ENCODE data around the gene TSHZ2. TPM values are rescaled to one million over a fixed set of nuclear protein-coding genes. Genes with fewer than 3 reads are reported as not detected.

The TSHZ2 gene
- total and polyA plus RNA-seq, 4 donors: 0.93 to 8.8 (median 3.8) TPM

GRCh38 chr20:53074811-53075314, 102.7 kb downstream of the TSHZ2 start:
- no peak overlapping the region for H3K27ac ChIP-seq (ENCODE audit: low read depth in 1 of 2, low read length in 1 of 2)

GRCh38 chr20:53076668-53077067, 104.5 kb downstream of the TSHZ2 start:
- peak in 1 of 3 donors; percentile 63 for DNase-seq
- 46 to 82% methylated on average over 3 of the region's 3 CpGs for WGBS, 2 donors
- Histone ChIP-seq H3K9ac (ENCODE audit: insufficient read depth in 1 of 2, low read length in 2 of 2) (no peak overlapping the region), H3K36me3 (ENCODE audit: control insufficient read depth in 4 of 4, insufficient read depth in 4 of 4, low read length in 4 of 4) (no peaks in the 10 kb centered on the region), H3K27ac (ENCODE audit: low read depth in 1 of 2, low read length in 1 of 2) (no peak overlapping the region), H3K9me3 (ENCODE audit: control insufficient read depth in 4 of 4, insufficient read depth in 3 of 4, low read length in 3 of 4) (no peaks in the 10 kb centered on the region), H3K27me3 (ENCODE audit: control insufficient read depth in 3 of 3, insufficient read depth in 3 of 3, low read length in 2 of 3) (no peaks in the 10 kb centered on the region), H3K4me1 (ENCODE audit: control insufficient read depth in 5 of 5, insufficient read depth in 5 of 5, low read length in 5 of 5) (peaks cover 8 to 43% (median 14%) of the 10 kb centered on the region in 5 donors), H3K4me3 (no peak overlapping the region)
- no peak for ATAC-seq (ENCODE audit: insufficient read depth, low FRiP score)
- TF ChIP-seq CTCF (IDR thresholded peaks at IDR 0.05; ENCODE audit: control extremely low read depth, extremely low read depth): no peak

More at GRCh38 chr20:53074811-53075314, 102.7 kb downstream of the TSHZ2 start:
- ATAC-seq (ENCODE audit: insufficient read depth, low FRiP score) (no peak), DNase-seq (no peak)
- Histone ChIP-seq H3K4me3 (no peak overlapping the region), H3K36me3 (ENCODE audit: control insufficient read depth in 4 of 4, insufficient read depth in 4 of 4, low read length in 4 of 4) (no peaks in the 10 kb centered on the region), H3K4me1 (ENCODE audit: control insufficient read depth in 5 of 5, insufficient read depth in 5 of 5, low read length in 5 of 5) (peaks cover 0 to 57% (median 15%) of the 10 kb centered on the region in 5 donors), H3K9me3 (ENCODE audit: control insufficient read depth in 4 of 4, insufficient read depth in 3 of 4, low read length in 3 of 4) (no peaks in the 10 kb centered on the region), H3K9ac (ENCODE audit: insufficient read depth in 1 of 2, low read length in 2 of 2) (no peak overlapping the region), H3K27me3 (ENCODE audit: control insufficient read depth in 3 of 3, insufficient read depth in 3 of 3, low read length in 2 of 3) (no peaks in the 10 kb centered on the region)
- WGBS, 2 donors: 68 to 69% methylated on average over 4 of the region's 4 CpGs
- no peak for TF ChIP-seq CTCF (IDR thresholded peaks at IDR 0.05; ENCODE audit: control extremely low read depth, extremely low read depth)

GRCh38 chr20:53077373-53078205, 105.4 kb downstream of the TSHZ2 start:
- H3K36me3 ChIP-seq (ENCODE audit: control insufficient read depth in 4 of 4, insufficient read depth in 4 of 4, low read length in 4 of 4): no peaks in the 10 kb centered on the region
- H3K9ac ChIP-seq (ENCODE audit: insufficient read depth in 1 of 2, low read length in 2 of 2): no peak overlapping the region
- H3K9me3 ChIP-seq (ENCODE audit: control insufficient read depth in 4 of 4, insufficient read depth in 3 of 4, low read length in 3 of 4): no peaks in the 10 kb centered on the region
- 57 to 68% methylated on average over 8 of the region's 8 CpGs for WGBS, 2 donors
- TF ChIP-seq CTCF (IDR thresholded peaks at IDR 0.05; ENCODE audit: control extremely low read depth, extremely low read depth): no peak
- ATAC-seq (ENCODE audit: insufficient read depth, low FRiP score) (peak; percentile 22), DNase-seq (no peak)
- H3K4me1 ChIP-seq (ENCODE audit: control insufficient read depth in 5 of 5, insufficient read depth in 5 of 5, low read length in 5 of 5): peaks cover 8 to 45% (median 12%) of the 10 kb centered on the region in 5 donors
- H3K27me3 ChIP-seq (ENCODE audit: control insufficient read depth in 3 of 3, insufficient read depth in 3 of 3, low read length in 2 of 3): no peaks in the 10 kb centered on the region
- H3K4me3 ChIP-seq: no peak overlapping the region
- no peak overlapping the region for H3K27ac ChIP-seq (ENCODE audit: low read depth in 1 of 2, low read length in 1 of 2)
